Measurements from ENCODE around the gene RHBDF2.

RHBDF2 gene

GRCh38 chr17:76437467-76438402, 63.5 kb downstream of the RHBDF2 start:
- no peak for DNase-seq (ENCODE audit: low read depth)

GRCh38 chr17:76435751-76436150, 65.5 kb downstream of the RHBDF2 start:
- DNase-seq (ENCODE audit: low read depth) = no peak

- DNase-seq (ENCODE audit: low read depth) = no peak
These were observed 66.4 kb downstream of the RHBDF2 start for GRCh38 chr17:76434870-76435269.

GRCh38 chr17:76433693-76434092, 67.5 kb downstream of the RHBDF2 start:
- no peak for DNase-seq (ENCODE audit: low read depth)

- DNase-seq (ENCODE audit: low read depth) = no peak
These were observed 68.4 kb downstream of the RHBDF2 start for GRCh38 chr17:76432712-76433336.

GRCh38 chr17:76432004-76432403, 69.2 kb downstream of the RHBDF2 start:
- DNase-seq (ENCODE audit: low read depth) = no peak

- no peak for DNase-seq (ENCODE audit: low read depth)
These were observed 69.7 kb downstream of the RHBDF2 start for GRCh38 chr17:76431509-76431908.

- DNase-seq (ENCODE audit: low read depth) = peak; percentile 39
These were observed 72.7 kb downstream of the RHBDF2 start for GRCh38 chr17:76428511-76428910.

GRCh38 chr17:76427501-76428231, 73.6 kb downstream of the RHBDF2 start:
- DNase-seq (ENCODE audit: low read depth) = peak; percentile 95

- DNase-seq (ENCODE audit: low read depth) = no peak
These were observed 74.4 kb downstream of the RHBDF2 start for GRCh38 chr17:76426853-76427252.

- no peak for DNase-seq (ENCODE audit: low read depth)
These were observed 78.4 kb downstream of the RHBDF2 start for GRCh38 chr17:76422860-76423259.

- no peak for DNase-seq (ENCODE audit: low read depth)
These were observed 78.8 kb downstream of the RHBDF2 start for GRCh38 chr17:76422406-76422805.

- DNase-seq (ENCODE audit: low read depth) = no peak
These were observed 80.2 kb downstream of the RHBDF2 start for GRCh38 chr17:76421044-76421407.

All from fibroblast of gingiva (primary cell).